ENCODE results near the gene GNB5.

GNB5 gene

GRCh38 chr15:52185151-52185561 lies 6.0 kb downstream of the GNB5 start:
- no peak for DNase-seq (ENCODE audit: low spot score)
- TF ChIP-seq, protein P1, sequence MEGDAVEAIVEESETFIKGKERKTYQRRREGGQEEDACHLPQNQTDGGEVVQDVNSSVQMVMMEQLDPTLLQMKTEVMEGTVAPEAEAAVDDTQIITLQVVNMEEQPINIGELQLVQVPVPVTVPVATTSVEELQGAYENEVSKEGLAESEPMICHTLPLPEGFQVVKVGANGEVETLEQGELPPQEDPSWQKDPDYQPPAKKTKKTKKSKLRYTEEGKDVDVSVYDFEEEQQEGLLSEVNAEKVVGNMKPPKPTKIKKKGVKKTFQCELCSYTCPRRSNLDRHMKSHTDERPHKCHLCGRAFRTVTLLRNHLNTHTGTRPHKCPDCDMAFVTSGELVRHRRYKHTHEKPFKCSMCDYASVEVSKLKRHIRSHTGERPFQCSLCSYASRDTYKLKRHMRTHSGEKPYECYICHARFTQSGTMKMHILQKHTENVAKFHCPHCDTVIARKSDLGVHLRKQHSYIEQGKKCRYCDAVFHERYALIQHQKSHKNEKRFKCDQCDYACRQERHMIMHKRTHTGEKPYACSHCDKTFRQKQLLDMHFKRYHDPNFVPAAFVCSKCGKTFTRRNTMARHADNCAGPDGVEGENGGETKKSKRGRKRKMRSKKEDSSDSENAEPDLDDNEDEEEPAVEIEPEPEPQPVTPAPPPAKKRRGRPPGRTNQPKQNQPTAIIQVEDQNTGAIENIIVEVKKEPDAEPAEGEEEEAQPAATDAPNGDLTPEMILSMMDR (IDR thresholded peaks at IDR 0.05; ENCODE audit: borderline replicate concordance, control extremely low read depth, extremely low read depth, insufficient read depth, missing control alignments), result no peak
- in situ Hi-C loops (cut with MboI; ENCODE audit: low sequenced_read_pairs, unreplicated experiment), result no loop called here

- in situ Hi-C loops (cut with MboI; ENCODE audit: low sequenced_read_pairs, unreplicated experiment), result no loop called here
- TF ChIP-seq, protein P1 (IDR thresholded peaks at IDR 0.05; ENCODE audit: borderline replicate concordance, control extremely low read depth, extremely low read depth, insufficient read depth, missing control alignments), result no peak
- DNase-seq (ENCODE audit: low spot score), result no peak
Observed at GRCh38 chr15:52184721-52185120, 6.5 kb downstream of the GNB5 start.

GRCh38 chr15:52183562-52184173 lies 7.5 kb downstream of the GNB5 start:
- in situ Hi-C loops (cut with MboI; ENCODE audit: low sequenced_read_pairs, unreplicated experiment), result no loop called here
- DNase-seq (ENCODE audit: low spot score), result no peak

DNA sequence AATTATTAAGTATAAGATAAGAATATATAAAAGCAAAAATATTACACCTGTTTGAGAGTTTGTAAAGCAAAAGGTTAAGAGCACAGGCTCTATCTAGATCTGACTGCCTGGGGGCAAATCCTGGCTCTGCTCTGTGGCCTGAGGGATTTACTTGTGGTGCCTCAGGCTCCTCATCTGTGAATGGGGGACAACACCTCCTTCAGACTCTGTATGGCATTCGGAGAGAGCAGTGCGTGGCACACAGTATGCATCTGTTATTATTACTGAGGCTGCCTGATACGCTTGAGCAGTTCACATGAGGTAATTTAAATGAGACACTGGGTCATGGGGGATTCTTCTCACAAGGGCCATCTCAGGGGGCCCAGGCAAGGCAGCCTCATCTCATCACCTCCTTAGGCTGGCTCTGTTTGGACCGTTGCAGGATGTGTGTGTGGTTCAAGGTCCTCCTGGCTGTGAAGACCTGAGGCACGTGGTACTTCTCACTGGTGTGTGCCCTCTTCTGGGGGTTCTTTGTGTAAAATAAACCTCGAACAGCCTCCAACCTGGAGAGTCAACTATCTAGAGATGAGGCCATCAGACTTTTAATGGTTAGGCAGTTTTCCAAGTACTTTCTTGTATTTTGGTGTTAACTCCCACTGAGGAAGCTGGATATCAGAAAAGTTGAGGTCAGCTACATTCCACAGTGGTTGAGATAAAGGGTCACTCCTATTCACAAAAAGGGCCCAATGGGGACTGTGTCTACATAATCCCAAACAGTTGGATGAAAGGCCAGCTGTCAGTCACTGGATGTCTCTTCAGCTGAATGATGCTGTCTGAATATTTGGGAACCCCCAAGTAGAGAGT lies 9.0 kb downstream of the GNB5 start:
- TF ChIP-seq, protein P1 (IDR thresholded peaks at IDR 0.05; ENCODE audit: borderline replicate concordance, control extremely low read depth, extremely low read depth, insufficient read depth, missing control alignments), result no peak
- in situ Hi-C loops (cut with MboI; ENCODE audit: low sequenced_read_pairs, unreplicated experiment), result no loop called here
- DNase-seq (ENCODE audit: low spot score), result no peak

More at GRCh38 chr15:52183562-52184173, 7.5 kb downstream of the GNB5 start:
- TF ChIP-seq, protein P1 (IDR thresholded peaks at IDR 0.05; ENCODE audit: borderline replicate concordance, control extremely low read depth, extremely low read depth, insufficient read depth, missing control alignments), result peak; percentile 44

DNA sequence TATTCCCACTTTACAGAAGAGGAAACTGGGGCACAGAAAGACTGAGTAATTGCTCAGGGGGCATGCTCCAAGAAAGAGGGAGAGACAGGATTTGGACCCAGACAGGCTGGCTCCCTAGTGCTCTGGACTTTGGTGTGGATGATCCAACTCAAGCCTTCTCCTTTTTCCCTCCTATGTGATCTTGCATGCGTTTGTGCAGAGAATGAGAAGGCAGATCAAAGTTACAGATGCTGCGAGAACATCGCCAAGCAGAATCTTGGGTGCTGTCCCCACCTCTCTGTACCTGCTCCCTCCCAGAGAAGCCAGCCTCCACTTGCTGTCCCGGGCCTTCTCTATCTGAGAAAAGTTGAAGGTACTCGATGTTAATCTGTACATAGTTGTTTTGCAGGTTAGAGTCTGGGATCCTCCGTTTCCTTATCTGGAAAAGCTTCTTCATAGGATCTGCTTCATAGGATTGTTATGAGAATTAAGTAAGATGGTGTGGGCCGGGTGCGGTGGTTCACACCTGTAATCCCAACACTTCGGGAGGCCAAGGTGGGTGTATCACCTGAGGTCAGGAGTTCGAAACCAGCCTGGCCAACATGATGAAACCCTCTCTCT lies 10.2 kb downstream of the GNB5 start:
- TF ChIP-seq, protein P1 (IDR thresholded peaks at IDR 0.05; ENCODE audit: borderline replicate concordance, control extremely low read depth, extremely low read depth, insufficient read depth, missing control alignments), result no peak
- in situ Hi-C loops (cut with MboI; ENCODE audit: low sequenced_read_pairs, unreplicated experiment), result no loop called here
- no peak for DNase-seq (ENCODE audit: low spot score)

DNA sequence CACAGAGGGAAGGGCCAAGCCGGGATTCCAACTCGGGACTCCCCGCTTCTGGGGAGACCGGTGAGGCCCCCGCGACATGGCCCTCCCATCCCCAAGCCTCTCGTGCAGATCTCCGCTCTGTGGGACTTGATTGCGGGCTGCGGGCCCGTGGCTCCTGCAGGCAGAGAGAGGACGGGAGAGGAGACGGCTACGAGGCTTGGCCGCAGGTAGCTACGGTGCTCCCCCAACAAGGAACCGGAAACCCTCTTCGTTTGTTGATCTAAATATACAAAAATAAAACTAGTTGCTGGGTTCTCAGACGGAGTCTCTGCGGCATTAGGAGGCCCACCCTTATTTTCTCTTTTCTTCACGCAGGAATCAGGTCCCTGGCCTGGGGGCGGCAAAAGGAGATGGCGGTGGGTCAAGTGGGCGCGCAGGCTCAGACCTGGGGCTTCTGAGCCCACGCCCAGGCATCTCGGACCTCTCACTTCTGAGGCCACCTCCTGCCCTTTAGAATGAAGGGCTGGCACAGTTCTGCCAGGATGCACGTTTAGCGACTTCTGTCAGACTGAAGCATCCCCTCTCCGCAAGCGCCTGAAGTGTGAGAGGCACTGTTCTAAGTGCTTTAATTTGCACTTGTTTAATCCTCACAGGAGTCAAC lies 10.9 kb downstream of the GNB5 start:
- TF ChIP-seq, protein P1 (IDR thresholded peaks at IDR 0.05; ENCODE audit: borderline replicate concordance, control extremely low read depth, extremely low read depth, insufficient read depth, missing control alignments), result no peak
- peak; percentile 72 for DNase-seq (ENCODE audit: low spot score)
- in situ Hi-C loops (cut with MboI; ENCODE audit: low sequenced_read_pairs, unreplicated experiment), result no loop called here
